Measurements from ENCODE around the gene AREL1. TPM values are rescaled to one million over a fixed set of nuclear protein-coding genes. Genes with fewer than 3 reads are reported as not detected.

Gene AREL1
- total and polyA plus RNA-seq, 2 of the 8 experiments (the other 6 are each of a cell fraction or from before 2014, with no cell fraction given), result 31.4 to 49.1 TPM

DNA sequence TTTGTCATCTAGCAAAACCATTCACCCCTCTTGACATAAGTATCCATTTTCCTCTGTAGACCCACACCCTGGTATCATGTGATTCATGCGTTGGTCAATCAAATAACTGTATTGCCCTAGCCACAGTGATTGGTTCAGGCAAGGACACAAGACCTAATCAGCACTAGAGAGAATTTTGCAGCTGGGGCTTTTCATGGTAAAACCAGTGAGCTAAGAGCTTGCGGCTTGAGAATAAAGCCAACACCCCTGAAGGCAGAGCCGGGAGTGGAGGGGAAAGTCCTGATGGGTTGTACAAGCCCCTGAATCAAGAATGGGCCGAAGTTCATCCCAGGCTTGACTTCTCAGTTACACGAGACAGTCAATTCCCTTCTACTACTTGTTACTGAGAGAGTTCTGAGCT, 67.6 kb downstream of the AREL1 start:
- H2BK5ac ChIP-seq (ENCODE audit: low read depth, low read length), result no peak overlapping the region
- H3K79me1 ChIP-seq (ENCODE audit: low read depth, low read length), result no peaks in the 10 kb centered on the region
- no peak overlapping the region for H2AFZ ChIP-seq (ENCODE audit: low read length)
- TF ChIP-seq EZH2 (IDR thresholded peaks at IDR 0.05; ENCODE audit: low read depth, low read length, severe bottlenecking) (no peak), SP1 (IDR thresholded peaks at IDR 0.05; ENCODE audit: low read depth, low read length) (no peak), POU5F1 (IDR thresholded peaks at IDR 0.05; ENCODE audit: low read depth, low read length) (no peak), BRCA1 (IDR thresholded peaks at IDR 0.05; ENCODE audit: low read depth, low read length) (no peak), CREB1 (IDR thresholded peaks at IDR 0.05) (no peak), TAF7 (optimal IDR thresholded peaks at IDR 0.05; ENCODE audit: borderline replicate concordance, low read depth, low read length) (no peak), SP2 (IDR thresholded peaks at IDR 0.05; ENCODE audit: low read length) (no peak), MAFK (IDR thresholded peaks at IDR 0.05; ENCODE audit: low read depth, low read length) (no peak), KDM5A (IDR thresholded peaks at IDR 0.05; ENCODE audit: low read length) (no peak), CTBP2 (IDR thresholded peaks at IDR 0.05; ENCODE audit: borderline replicate concordance, insufficient read depth, insufficient read length, low read length) (no peak), TBP (IDR thresholded peaks at IDR 0.05; ENCODE audit: low read depth, low read length) (no peak), SRF (IDR thresholded peaks at IDR 0.05; ENCODE audit: low read depth, low read length) (no peak), CEBPB (IDR thresholded peaks at IDR 0.05; ENCODE audit: low read depth, low read length) (no peak), JUN (IDR thresholded peaks at IDR 0.05; ENCODE audit: low read depth, low read length) (no peak), BCL11A (IDR thresholded peaks at IDR 0.05; ENCODE audit: low read depth in 2 of 2, low read length in 2 of 2) (no peak), EGR1 (IDR thresholded peaks at IDR 0.05; ENCODE audit: borderline replicate concordance, low read depth, low read length) (no peak)
- no peak overlapping the region for H3K4me3 ChIP-seq (ENCODE audit: extremely low read depth in 1 of 4, insufficient read depth in 2 of 4, low read depth in 3 of 4, low read length in 4 of 4)
- POLR2A ChIA-PET (ENCODE audit: partially characterized antibody), result interaction anchor here (0.6 to 0.9 kb wide), 2 partner anchors 23 to 275 kb away, joined by 3 read pairs; no protein-coding TSS in a partner anchor
- no peak overlapping the region for H3K14ac ChIP-seq (ENCODE audit: insufficient read length)
- 93% methylated on average over 5 of the region's 5 CpGs; no CpG with 5 or more reads in 1 of the 2 experiments for WGBS, 2 experiments (ENCODE audit: extremely low coverage in 1 of 2, insufficient coverage in 1 of 2, insufficient read length in 1 of 2, insufficient replicate concordance in 2 of 2, low coverage in 1 of 2, low lambda C conversion rate in 2 of 2, missing lambda C conversion rate in 1 of 2)
- H2BK20ac ChIP-seq (ENCODE audit: low read length), result no peak overlapping the region
- no peak overlapping the region for H4K91ac ChIP-seq (replicated peaks; ENCODE audit: insufficient read length, low read length)
- H2BK12ac ChIP-seq (ENCODE audit: low read depth, low read length), result no peak overlapping the region
- no peaks in the 10 kb centered on the region for H4K20me1 ChIP-seq (replicated peaks in 1 of 2; ENCODE audit: control insufficient read depth in 1 of 2, insufficient read depth in 2 of 2, low read length in 2 of 2)
- H3K9me3 ChIP-seq (ENCODE audit: insufficient read depth in 2 of 2, low read depth in 1 of 2, low read length in 1 of 2), result no peaks in the 10 kb centered on the region
- H3K56ac ChIP-seq (replicated peaks; ENCODE audit: insufficient read length, low read depth, low read length), result no peak overlapping the region
- no peak overlapping the region for H2BK15ac ChIP-seq (ENCODE audit: low read length)
- H3K27me3 ChIP-seq (replicated peaks in 1 of 4; ENCODE audit: control insufficient read depth in 3 of 4, extremely low read depth in 1 of 4, insufficient read depth in 3 of 4, low read length in 3 of 4), result no peaks in the 10 kb centered on the region
- no peak for DNase-seq (ENCODE audit: low read depth in 1 of 2, low spot score in 2 of 2)
- no peak overlapping the region for H4K5ac ChIP-seq (ENCODE audit: insufficient read length, low read depth, low read length)
- H3K4me1 ChIP-seq (replicated peaks in 1 of 4; ENCODE audit: control insufficient read depth in 3 of 4, insufficient read depth in 4 of 4, low read length in 3 of 4), result peaks cover 0 to 11% (median 4%) of the 10 kb centered on the region in 4 experiments; a peak in 5 of 7 replicates
- H3K27ac ChIP-seq (ENCODE audit: low read depth, low read length), result no peak overlapping the region
- no peak for FAIRE-seq
- no peaks in the 10 kb centered on the region; the same call in 1 of the 2 replicates for H3K23me2 ChIP-seq (ENCODE audit: low read depth, low read length)
- no peaks in the 10 kb centered on the region for H3K79me2 ChIP-seq (ENCODE audit: control insufficient read depth in 1 of 2, insufficient read depth in 2 of 2, low read length in 2 of 2)
- no peak overlapping the region for H3K23ac ChIP-seq (ENCODE audit: insufficient read length)
- no peak overlapping the region for H3K4ac ChIP-seq (replicated peaks; ENCODE audit: insufficient read length, low read depth, low read length)
- no peak overlapping the region for H3K9ac ChIP-seq (replicated peaks in 1 of 4; ENCODE audit: extremely low read depth in 1 of 4, low read depth in 3 of 4, low read length in 3 of 4)
- no peak overlapping the region for H4K8ac ChIP-seq (ENCODE audit: extremely low read depth, insufficient read depth, low read length)
- H2AK5ac ChIP-seq (ENCODE audit: low read depth, low read length), result no peak overlapping the region
- CTCF ChIA-PET (ENCODE audit: partially characterized antibody), result interaction anchor here (1.0 to 8.7 kb wide), 3 partner anchors 28 to 41 kb away, joined by 4 to 87 read pairs (median 5); partner anchors contain the start of gene LTBP2
- H3K18ac ChIP-seq (ENCODE audit: extremely low read depth, low read length), result no peak overlapping the region
- no peak overlapping the region for H3K4me2 ChIP-seq (ENCODE audit: insufficient read depth in 1 of 2, low read depth in 2 of 2, low read length in 2 of 2)
- no peaks in the 10 kb centered on the region for H3K36me3 ChIP-seq (ENCODE audit: control insufficient read depth in 2 of 4, insufficient read depth in 4 of 4, low read length in 3 of 4)
- no peak overlapping the region for H2BK120ac ChIP-seq (replicated peaks; ENCODE audit: low read depth, low read length)
